Forelimb muscle (tissue), 1 donor: ENCODE data around the gene C11orf87. TPM values are rescaled to one million over a fixed set of nuclear protein-coding genes. Genes with fewer than 3 reads are reported as not detected.

Experiments used
- DNase-seq: peaks from one replicate; pipeline ENCODE4 v3.0.0-alpha.2; 2013; ENCODE audit warnings: low read depth
- polyA plus RNA-seq: library from polyadenylated mRNA; unstranded; fragments of 120-200 nt; gene quantifications from one replicate; pipeline ENCODE4 v1.2.1, GENCODE V29; 2013; ENCODE audit not compliant: insufficient read length

Gene C11orf87
- polyA plus RNA-seq, 1 donor: 0.06 TPM

GRCh38 chr11:109443052-109443451, 21.1 kb downstream of the C11orf87 start:
- DNase-seq: no peak

GRCh38 chr11:109454857-109455256, 32.9 kb downstream of the C11orf87 start:
- DNase-seq: no peak
